ENCODE measurements around the gene SF3B3. TPM values are rescaled to one million over a fixed set of nuclear protein-coding genes. Genes with fewer than 3 reads are reported as not detected.

SF3B3 gene
- total RNA-seq, 4 donors from 2014 or later, result 84.2 to 118 (median 95.6) TPM

- ATAC-seq (ENCODE audit: low FRiP score) (no peak), DNase-seq (ENCODE audit: low spot score) (no peak)
- TF ChIP-seq CTCF (IDR thresholded peaks at IDR 0.05), result no peak
These were observed 73.7 kb downstream of the SF3B3 start for GRCh38 chr16:70597135-70597835.

GRCh38 chr16:70598937-70599503, 75.4 kb downstream of the SF3B3 start:
- TF ChIP-seq CTCF (IDR thresholded peaks at IDR 0.05), result no peak
- ATAC-seq (ENCODE audit: low FRiP score), result no peak

GRCh38 chr16:70600730-70601129, 77.1 kb downstream of the SF3B3 start:
- DNase-seq (ENCODE audit: low spot score) (no peak), ATAC-seq (ENCODE audit: low FRiP score) (no peak)
- no peak for TF ChIP-seq CTCF (IDR thresholded peaks at IDR 0.05)

More at GRCh38 chr16:70598937-70599503, 75.4 kb downstream of the SF3B3 start:
- DNase-seq (ENCODE audit: low spot score), result no peak

GRCh38 chr16:70601576-70602575, 78.3 kb downstream of the SF3B3 start:
- ATAC-seq (ENCODE audit: low FRiP score), result no peak
- no peak for TF ChIP-seq CTCF (IDR thresholded peaks at IDR 0.05)
- no peak for DNase-seq (ENCODE audit: low spot score)

GRCh38 chr16:70602831-70603230, 79.2 kb downstream of the SF3B3 start:
- ATAC-seq (ENCODE audit: low FRiP score), result no peak
- no peak for TF ChIP-seq CTCF (IDR thresholded peaks at IDR 0.05)
- no peak for DNase-seq (ENCODE audit: low spot score)

- DNase-seq (ENCODE audit: low spot score), result no peak
- TF ChIP-seq CTCF (IDR thresholded peaks at IDR 0.05), result no peak
- no peak for ATAC-seq (ENCODE audit: low FRiP score)
These were observed 81.0 kb downstream of the SF3B3 start for GRCh38 chr16:70604407-70605282.

Data from omental fat pad (tissue), 4 donors.